HFFc6 (cell line): ENCODE data around the gene ZBED5. TPM values are rescaled to one million over a fixed set of nuclear protein-coding genes. Genes with fewer than 3 reads are reported as not detected.
A peak's percentile ranks its signal among the peaks of the same experiment; 100 is the strongest.

Source experiments
- DNase-seq: peaks from one replicate; pipeline ENCODE4 v3.0.0-alpha.2; 2018
- H3K27ac Mint-ChIP-seq: 2 replicates; pipeline ENCODE4 v1.8.0; 2020; ENCODE audit warnings: mild to moderate bottlenecking, mixed read lengths
- H3K27me3 Mint-ChIP-seq: 2 replicates; pipeline ENCODE4 v1.8.0; 2021; ENCODE audit warnings: mild to moderate bottlenecking, moderate library complexity, mixed read lengths; ENCODE audit not compliant: insufficient read depth
- H3K36me3 Mint-ChIP-seq: 2 replicates; pipeline ENCODE4 v1.8.0; 2021; ENCODE audit warnings: low read depth, mixed read lengths
- H3K4me1 Mint-ChIP-seq: 2 replicates; pipeline ENCODE4 v1.8.0; 2020; ENCODE audit warnings: low read depth, mixed read lengths
- H3K4me3 Mint-ChIP-seq: 2 replicates; pipeline ENCODE4 v1.8.0; 2020; ENCODE audit warnings: mild to moderate bottlenecking, moderate library complexity, mixed read lengths
- H3K9me3 Mint-ChIP-seq: 2 replicates; pipeline ENCODE4 v1.8.0; 2020; ENCODE audit warnings: mild to moderate bottlenecking, mixed read lengths
- total RNA-seq, 6 experiments: library from RNA; stranded (reverse); fragmentation: NEBNext Ultra II Directional; extraction: Animal tissue kit (Norgen Biotek cat#: 25700); gene quantifications; 2 replicates in 1 of 6; 3 replicates in 5 of 6; pipeline ENCODE4 v1.2.3, GENCODE V29; 2021
- TF ChIP-seq, protein P1 (sequence below): fragments of 200-600 bp; sonication (generic); IDR thresholded peaks from 2 replicates; pipeline ENCODE4 v1.5.0; 2021; ENCODE audit warnings: antibody characterized with exemption, mild to moderate bottlenecking

The ZBED5 gene
- total RNA-seq, 6 experiments from 2014 or later: 24.0 to 29.0 (median 26.4) TPM

DNA sequence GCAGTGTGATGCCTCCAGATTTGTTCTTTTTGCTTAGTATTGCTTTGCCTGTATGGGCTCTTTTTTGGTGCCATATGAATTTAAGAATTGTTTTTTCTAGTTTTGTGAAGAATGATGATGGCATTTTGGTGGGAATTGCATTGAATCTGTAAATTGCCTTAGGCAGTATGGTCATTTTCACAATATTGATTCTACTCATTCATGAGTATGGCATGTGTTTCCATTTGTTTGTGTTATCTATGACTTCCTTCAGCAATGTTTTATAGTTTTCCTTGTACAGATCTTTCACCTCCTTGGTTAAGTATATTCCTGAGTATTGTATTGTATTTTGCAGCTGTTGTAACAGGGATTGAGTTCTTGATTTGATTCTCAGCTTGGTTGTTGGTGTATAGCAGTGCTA is 18.3 kb upstream of the ZBED5 start:
- H3K36me3 Mint-ChIP-seq: peaks cover 30% of the 10 kb centered on the region
- peaks cover 40% of the 10 kb centered on the region for H3K4me1 Mint-ChIP-seq
- H3K27ac Mint-ChIP-seq: peak overlapping the region; percentile 58
- H3K27me3 Mint-ChIP-seq: no peaks in the 10 kb centered on the region
- TF ChIP-seq, protein P1, sequence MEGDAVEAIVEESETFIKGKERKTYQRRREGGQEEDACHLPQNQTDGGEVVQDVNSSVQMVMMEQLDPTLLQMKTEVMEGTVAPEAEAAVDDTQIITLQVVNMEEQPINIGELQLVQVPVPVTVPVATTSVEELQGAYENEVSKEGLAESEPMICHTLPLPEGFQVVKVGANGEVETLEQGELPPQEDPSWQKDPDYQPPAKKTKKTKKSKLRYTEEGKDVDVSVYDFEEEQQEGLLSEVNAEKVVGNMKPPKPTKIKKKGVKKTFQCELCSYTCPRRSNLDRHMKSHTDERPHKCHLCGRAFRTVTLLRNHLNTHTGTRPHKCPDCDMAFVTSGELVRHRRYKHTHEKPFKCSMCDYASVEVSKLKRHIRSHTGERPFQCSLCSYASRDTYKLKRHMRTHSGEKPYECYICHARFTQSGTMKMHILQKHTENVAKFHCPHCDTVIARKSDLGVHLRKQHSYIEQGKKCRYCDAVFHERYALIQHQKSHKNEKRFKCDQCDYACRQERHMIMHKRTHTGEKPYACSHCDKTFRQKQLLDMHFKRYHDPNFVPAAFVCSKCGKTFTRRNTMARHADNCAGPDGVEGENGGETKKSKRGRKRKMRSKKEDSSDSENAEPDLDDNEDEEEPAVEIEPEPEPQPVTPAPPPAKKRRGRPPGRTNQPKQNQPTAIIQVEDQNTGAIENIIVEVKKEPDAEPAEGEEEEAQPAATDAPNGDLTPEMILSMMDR: no peak
- peak overlapping the region; percentile 33 for H3K4me3 Mint-ChIP-seq
- H3K9me3 Mint-ChIP-seq: peaks cover 23% of the 10 kb centered on the region
- peak; percentile 42 for DNase-seq

GRCh38 chr11:10875430-10876021 is 17.7 kb upstream of the ZBED5 start:
- Mint-ChIP-seq H3K9me3 (peaks cover 23% of the 10 kb centered on the region), H3K27ac (peak overlapping the region; percentile 58), H3K36me3 (peaks cover 32% of the 10 kb centered on the region), H3K4me3 (peak overlapping the region; percentile 33), H3K4me1 (peaks cover 40% of the 10 kb centered on the region), H3K27me3 (no peaks in the 10 kb centered on the region)
- TF ChIP-seq, protein P1: no peak
- DNase-seq: peak; percentile 47

- H3K4me3 Mint-ChIP-seq: no peak overlapping the region
- no peaks in the 10 kb centered on the region for H3K27me3 Mint-ChIP-seq
- H3K4me1 Mint-ChIP-seq: peaks cover 38% of the 10 kb centered on the region
Measured at GRCh38 chr11:10872097-10872496, 14.2 kb upstream of the ZBED5 start.

DNA sequence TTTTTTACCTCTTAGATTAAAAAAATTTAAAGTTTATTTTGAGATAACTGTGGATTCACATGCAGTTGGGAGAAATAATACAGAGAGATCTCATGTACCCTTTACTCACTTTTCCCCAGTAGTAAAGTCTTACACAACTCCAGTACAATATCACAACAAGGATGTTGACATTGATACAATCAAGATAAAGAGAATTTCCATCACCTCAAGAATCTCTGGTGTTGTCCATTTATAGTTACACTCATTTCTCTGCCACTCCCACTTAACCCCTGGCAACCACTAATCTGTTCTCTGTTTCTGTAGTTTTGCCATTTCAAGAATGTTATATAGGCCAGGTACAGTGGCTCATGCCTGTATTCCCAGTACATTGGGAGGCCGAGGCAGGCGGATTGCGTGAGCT is 10.5 kb upstream of the ZBED5 start:
- H3K4me3 Mint-ChIP-seq: no peak overlapping the region
- peaks cover 14% of the 10 kb centered on the region for H3K9me3 Mint-ChIP-seq
- H3K27ac Mint-ChIP-seq: no peak overlapping the region
- DNase-seq: no peak
- peaks cover 21% of the 10 kb centered on the region for H3K36me3 Mint-ChIP-seq
- TF ChIP-seq, protein P1: no peak
- H3K27me3 Mint-ChIP-seq: no peaks in the 10 kb centered on the region
- peaks cover 39% of the 10 kb centered on the region for H3K4me1 Mint-ChIP-seq

More at GRCh38 chr11:10872097-10872496, 14.2 kb upstream of the ZBED5 start:
- Mint-ChIP-seq H3K36me3 (peaks cover 32% of the 10 kb centered on the region), H3K27ac (no peak overlapping the region), H3K9me3 (peaks cover 23% of the 10 kb centered on the region)
- TF ChIP-seq, protein P1: no peak
- DNase-seq: no peak

GRCh38 chr11:10866893-10867331 is 9.1 kb upstream of the ZBED5 start:
- peak overlapping the region; percentile 31 for H3K4me3 Mint-ChIP-seq
- H3K9me3 Mint-ChIP-seq: peaks cover under 1% of the 10 kb centered on the region; the same call in 1 of the 2 replicates
- no peaks in the 10 kb centered on the region for H3K27me3 Mint-ChIP-seq
- peak; percentile 68 for DNase-seq
- peaks cover 7% of the 10 kb centered on the region for H3K36me3 Mint-ChIP-seq
- TF ChIP-seq, protein P1: no peak
- H3K4me1 Mint-ChIP-seq: peaks cover 51% of the 10 kb centered on the region
- H3K27ac Mint-ChIP-seq: peak overlapping the region; percentile 75
